ENCODE measurements around the gene ASMTL. TPM values are rescaled to one million over a fixed set of nuclear protein-coding genes. Genes with fewer than 3 reads are reported as not detected.
A peak's percentile ranks its signal among the peaks of the same experiment; 100 is the strongest.

The ASMTL gene
- total and polyA plus RNA-seq, 2 of the 13 experiments (the other 11 are each of a cell fraction or from before 2014, with no cell fraction given): 5.6 to 16.3 TPM

DNA sequence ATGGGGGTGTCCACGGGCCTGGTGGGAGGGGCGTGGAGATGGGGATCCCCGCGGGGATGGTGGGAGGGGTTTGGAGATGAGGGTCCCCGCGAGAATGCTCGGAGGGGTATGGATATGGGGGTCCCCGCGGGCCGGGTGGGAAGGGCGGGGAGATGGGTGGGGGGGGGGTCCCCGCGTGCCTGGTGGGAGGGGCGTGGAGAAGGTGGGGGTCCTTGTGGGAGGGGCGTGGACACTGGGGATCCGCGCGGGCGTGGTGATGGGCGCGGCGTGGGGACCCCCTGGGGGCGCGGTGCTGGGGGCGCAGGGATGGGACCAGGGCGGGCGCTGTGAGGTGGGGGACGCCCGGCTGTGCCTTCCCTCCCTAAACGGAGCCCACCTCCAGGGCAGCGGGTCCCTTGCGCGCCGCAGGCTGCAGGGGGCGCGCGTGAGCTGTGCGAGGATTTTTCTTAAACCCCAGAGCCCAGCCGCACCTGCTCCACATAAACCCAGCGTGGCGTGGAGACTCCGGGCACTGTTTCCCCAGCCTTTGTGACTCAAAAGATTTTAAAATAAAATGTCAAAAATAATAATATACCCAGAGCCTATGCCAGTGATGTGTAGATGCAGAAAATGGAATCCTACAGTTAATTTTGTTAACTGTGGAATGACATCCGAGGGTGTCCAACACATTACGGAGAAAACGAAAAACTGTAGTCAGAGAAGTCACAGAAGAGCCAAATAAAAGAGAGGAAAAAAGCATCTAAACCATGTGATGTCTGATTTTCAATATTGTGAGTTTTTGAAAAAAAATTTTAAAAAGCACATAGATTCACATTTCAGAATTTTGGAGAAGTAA lies 1.5 kb upstream of the ASMTL start (continued):
- TF ChIP-seq ZFAT (CRISPR knock-in tag; conservative IDR thresholded peaks at IDR 0.05): no peak
- TF ChIP-seq SMC3 (IDR thresholded peaks at IDR 0.05; ENCODE audit: low read length): peak; percentile 40; the same call in 1 of the 2 replicates
- TF ChIP-seq GABPB1 (CRISPR knock-in tag; IDR thresholded peaks at IDR 0.05): peak; percentile 54; the same call in 1 of the 2 replicates
- TF ChIP-seq ZBTB8A (CRISPR knock-in tag; IDR thresholded peaks at IDR 0.05; ENCODE audit: borderline replicate concordance, low read depth): no peak
- TF ChIP-seq RFXANK (CRISPR knock-in tag; IDR thresholded peaks at IDR 0.05): no peak
- no peak for TF ChIP-seq TCF7 (IDR thresholded peaks at IDR 0.05; ENCODE audit: low read depth)
- no peak for TF ChIP-seq HDAC1 (CRISPR knock-in tag; IDR thresholded peaks at IDR 0.05)
- no peak for TF ChIP-seq ZNF3 (CRISPR knock-in tag; IDR thresholded peaks at IDR 0.05)
- no peak for TF ChIP-seq CBX2 (IDR thresholded peaks at IDR 0.05; ENCODE audit: low read depth, low read length)
- TF ChIP-seq CBX2 (CRISPR knock-in tag; IDR thresholded peaks at IDR 0.05; ENCODE audit: low read depth): no peak
- TF ChIP-seq, protein P1, sequence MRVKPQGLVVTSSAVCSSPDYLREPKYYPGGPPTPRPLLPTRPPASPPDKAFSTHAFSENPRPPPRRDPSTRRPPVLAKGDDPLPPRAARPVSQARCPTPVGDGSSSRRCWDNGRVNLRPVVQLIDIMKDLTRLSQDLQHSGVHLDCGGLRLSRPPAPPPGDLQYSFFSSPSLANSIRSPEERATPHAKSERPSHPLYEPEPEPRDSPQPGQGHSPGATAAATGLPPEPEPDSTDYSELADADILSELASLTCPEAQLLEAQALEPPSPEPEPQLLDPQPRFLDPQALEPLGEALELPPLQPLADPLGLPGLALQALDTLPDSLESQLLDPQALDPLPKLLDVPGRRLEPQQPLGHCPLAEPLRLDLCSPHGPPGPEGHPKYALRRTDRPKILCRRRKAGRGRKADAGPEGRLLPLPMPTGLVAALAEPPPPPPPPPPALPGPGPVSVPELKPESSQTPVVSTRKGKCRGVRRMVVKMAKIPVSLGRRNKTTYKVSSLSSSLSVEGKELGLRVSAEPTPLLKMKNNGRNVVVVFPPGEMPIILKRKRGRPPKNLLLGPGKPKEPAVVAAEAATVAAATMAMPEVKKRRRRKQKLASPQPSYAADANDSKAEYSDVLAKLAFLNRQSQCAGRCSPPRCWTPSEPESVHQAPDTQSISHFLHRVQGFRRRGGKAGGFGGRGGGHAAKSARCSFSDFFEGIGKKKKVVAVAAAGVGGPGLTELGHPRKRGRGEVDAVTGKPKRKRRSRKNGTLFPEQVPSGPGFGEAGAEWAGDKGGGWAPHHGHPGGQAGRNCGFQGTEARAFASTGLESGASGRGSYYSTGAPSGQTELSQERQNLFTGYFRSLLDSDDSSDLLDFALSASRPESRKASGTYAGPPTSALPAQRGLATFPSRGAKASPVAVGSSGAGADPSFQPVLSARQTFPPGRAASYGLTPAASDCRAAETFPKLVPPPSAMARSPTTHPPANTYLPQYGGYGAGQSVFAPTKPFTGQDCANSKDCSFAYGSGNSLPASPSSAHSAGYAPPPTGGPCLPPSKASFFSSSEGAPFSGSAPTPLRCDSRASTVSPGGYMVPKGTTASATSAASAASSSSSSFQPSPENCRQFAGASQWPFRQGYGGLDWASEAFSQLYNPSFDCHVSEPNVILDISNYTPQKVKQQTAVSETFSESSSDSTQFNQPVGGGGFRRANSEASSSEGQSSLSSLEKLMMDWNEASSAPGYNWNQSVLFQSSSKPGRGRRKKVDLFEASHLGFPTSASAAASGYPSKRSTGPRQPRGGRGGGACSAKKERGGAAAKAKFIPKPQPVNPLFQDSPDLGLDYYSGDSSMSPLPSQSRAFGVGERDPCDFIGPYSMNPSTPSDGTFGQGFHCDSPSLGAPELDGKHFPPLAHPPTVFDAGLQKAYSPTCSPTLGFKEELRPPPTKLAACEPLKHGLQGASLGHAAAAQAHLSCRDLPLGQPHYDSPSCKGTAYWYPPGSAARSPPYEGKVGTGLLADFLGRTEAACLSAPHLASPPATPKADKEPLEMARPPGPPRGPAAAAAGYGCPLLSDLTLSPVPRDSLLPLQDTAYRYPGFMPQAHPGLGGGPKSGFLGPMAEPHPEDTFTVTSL (CRISPR knock-in tag; IDR thresholded peaks at IDR 0.05; ENCODE audit: borderline replicate concordance): no peak
- TF ChIP-seq SALL1 (CRISPR knock-in tag; IDR thresholded peaks at IDR 0.05): peak; percentile 32; the same call in 1 of the 2 replicates
- TF ChIP-seq, protein P2, sequence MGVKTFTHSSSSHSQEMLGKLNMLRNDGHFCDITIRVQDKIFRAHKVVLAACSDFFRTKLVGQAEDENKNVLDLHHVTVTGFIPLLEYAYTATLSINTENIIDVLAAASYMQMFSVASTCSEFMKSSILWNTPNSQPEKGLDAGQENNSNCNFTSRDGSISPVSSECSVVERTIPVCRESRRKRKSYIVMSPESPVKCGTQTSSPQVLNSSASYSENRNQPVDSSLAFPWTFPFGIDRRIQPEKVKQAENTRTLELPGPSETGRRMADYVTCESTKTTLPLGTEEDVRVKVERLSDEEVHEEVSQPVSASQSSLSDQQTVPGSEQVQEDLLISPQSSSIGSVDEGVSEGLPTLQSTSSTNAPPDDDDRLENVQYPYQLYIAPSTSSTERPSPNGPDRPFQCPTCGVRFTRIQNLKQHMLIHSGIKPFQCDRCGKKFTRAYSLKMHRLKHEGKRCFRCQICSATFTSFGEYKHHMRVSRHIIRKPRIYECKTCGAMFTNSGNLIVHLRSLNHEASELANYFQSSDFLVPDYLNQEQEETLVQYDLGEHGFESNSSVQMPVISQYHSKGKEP (CRISPR knock-in tag; IDR thresholded peaks at IDR 0.05): no peak
- TF ChIP-seq MYNN (CRISPR knock-in tag; IDR thresholded peaks at IDR 0.05; ENCODE audit: low read depth): no peak
- TF ChIP-seq ZNF768 (CRISPR knock-in tag; IDR thresholded peaks at IDR 0.05): peak; percentile 68; the same call in 1 of the 2 replicates
- 0 out of 2 replicates have a peak, but pooled peaks have one; percentile 14 for TF ChIP-seq POGZ (CRISPR knock-in tag; IDR thresholded peaks at IDR 0.05)
- no peak for TF ChIP-seq ZNF782 (CRISPR knock-in tag; IDR thresholded peaks at IDR 0.05; ENCODE audit: borderline replicate concordance)
- TF ChIP-seq, protein P3, sequence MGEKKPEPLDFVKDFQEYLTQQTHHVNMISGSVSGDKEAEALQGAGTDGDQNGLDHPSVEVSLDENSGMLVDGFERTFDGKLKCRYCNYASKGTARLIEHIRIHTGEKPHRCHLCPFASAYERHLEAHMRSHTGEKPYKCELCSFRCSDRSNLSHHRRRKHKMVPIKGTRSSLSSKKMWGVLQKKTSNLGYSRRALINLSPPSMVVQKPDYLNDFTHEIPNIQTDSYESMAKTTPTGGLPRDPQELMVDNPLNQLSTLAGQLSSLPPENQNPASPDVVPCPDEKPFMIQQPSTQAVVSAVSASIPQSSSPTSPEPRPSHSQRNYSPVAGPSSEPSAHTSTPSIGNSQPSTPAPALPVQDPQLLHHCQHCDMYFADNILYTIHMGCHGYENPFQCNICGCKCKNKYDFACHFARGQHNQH (CRISPR knock-in tag; IDR thresholded peaks at IDR 0.05): 0 out of 2 replicates have a peak, but pooled peaks have one; percentile 22
- TF ChIP-seq RXRB (CRISPR knock-in tag; IDR thresholded peaks at IDR 0.05; ENCODE audit: borderline replicate concordance): 0 out of 2 replicates have a peak, but pooled peaks have one; percentile 28
- no peak for TF ChIP-seq ATF1 (CRISPR knock-in tag; IDR thresholded peaks at IDR 0.05)
- TF ChIP-seq, protein P4, sequence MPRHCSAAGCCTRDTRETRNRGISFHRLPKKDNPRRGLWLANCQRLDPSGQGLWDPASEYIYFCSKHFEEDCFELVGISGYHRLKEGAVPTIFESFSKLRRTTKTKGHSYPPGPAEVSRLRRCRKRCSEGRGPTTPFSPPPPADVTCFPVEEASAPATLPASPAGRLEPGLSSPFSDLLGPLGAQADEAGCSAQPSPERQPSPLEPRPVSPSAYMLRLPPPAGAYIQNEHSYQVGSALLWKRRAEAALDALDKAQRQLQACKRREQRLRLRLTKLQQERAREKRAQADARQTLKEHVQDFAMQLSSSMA (CRISPR knock-in tag; IDR thresholded peaks at IDR 0.05): no peak
- TF ChIP-seq POLR2AphosphoS2 (IDR thresholded peaks at IDR 0.05; ENCODE audit: low read depth, low read length): no peak
